ENCODE results near the gene DEAF1. TPM values are rescaled to one million over a fixed set of nuclear protein-coding genes. Genes with fewer than 3 reads are reported as not detected.

Gene DEAF1
- total and polyA plus RNA-seq, 9 of the 15 experiments (the other 6 are each of a cell fraction or from before 2014, with no cell fraction given), result 2.0 to 69.1 (median 26.8) TPM

- TF ChIP-seq, protein P1, sequence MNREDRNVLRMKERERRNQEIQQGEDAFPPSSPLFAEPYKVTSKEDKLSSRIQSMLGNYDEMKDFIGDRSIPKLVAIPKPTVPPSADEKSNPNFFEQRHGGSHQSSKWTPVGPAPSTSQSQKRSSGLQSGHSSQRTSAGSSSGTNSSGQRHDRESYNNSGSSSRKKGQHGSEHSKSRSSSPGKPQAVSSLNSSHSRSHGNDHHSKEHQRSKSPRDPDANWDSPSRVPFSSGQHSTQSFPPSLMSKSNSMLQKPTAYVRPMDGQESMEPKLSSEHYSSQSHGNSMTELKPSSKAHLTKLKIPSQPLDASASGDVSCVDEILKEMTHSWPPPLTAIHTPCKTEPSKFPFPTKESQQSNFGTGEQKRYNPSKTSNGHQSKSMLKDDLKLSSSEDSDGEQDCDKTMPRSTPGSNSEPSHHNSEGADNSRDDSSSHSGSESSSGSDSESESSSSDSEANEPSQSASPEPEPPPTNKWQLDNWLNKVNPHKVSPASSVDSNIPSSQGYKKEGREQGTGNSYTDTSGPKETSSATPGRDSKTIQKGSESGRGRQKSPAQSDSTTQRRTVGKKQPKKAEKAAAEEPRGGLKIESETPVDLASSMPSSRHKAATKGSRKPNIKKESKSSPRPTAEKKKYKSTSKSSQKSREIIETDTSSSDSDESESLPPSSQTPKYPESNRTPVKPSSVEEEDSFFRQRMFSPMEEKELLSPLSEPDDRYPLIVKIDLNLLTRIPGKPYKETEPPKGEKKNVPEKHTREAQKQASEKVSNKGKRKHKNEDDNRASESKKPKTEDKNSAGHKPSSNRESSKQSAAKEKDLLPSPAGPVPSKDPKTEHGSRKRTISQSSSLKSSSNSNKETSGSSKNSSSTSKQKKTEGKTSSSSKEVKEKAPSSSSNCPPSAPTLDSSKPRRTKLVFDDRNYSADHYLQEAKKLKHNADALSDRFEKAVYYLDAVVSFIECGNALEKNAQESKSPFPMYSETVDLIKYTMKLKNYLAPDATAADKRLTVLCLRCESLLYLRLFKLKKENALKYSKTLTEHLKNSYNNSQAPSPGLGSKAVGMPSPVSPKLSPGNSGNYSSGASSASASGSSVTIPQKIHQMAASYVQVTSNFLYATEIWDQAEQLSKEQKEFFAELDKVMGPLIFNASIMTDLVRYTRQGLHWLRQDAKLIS (CRISPR knock-in tag; IDR thresholded peaks at IDR 0.05), result no peak
- TF ChIP-seq, protein P2, sequence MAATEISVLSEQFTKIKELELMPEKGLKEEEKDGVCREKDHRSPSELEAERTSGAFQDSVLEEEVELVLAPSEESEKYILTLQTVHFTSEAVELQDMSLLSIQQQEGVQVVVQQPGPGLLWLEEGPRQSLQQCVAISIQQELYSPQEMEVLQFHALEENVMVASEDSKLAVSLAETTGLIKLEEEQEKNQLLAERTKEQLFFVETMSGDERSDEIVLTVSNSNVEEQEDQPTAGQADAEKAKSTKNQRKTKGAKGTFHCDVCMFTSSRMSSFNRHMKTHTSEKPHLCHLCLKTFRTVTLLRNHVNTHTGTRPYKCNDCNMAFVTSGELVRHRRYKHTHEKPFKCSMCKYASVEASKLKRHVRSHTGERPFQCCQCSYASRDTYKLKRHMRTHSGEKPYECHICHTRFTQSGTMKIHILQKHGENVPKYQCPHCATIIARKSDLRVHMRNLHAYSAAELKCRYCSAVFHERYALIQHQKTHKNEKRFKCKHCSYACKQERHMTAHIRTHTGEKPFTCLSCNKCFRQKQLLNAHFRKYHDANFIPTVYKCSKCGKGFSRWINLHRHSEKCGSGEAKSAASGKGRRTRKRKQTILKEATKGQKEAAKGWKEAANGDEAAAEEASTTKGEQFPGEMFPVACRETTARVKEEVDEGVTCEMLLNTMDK (IDR thresholded peaks at IDR 0.05; ENCODE audit: borderline replicate concordance, insufficient read depth, low read depth, low read length, poor library complexity, severe bottlenecking), result no peak
- TF ChIP-seq, protein P3, sequence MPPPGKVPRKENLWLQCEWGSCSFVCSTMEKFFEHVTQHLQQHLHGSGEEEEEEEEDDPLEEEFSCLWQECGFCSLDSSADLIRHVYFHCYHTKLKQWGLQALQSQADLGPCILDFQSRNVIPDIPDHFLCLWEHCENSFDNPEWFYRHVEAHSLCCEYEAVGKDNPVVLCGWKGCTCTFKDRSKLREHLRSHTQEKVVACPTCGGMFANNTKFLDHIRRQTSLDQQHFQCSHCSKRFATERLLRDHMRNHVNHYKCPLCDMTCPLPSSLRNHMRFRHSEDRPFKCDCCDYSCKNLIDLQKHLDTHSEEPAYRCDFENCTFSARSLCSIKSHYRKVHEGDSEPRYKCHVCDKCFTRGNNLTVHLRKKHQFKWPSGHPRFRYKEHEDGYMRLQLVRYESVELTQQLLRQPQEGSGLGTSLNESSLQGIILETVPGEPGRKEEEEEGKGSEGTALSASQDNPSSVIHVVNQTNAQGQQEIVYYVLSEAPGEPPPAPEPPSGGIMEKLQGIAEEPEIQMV (tag; conservative IDR thresholded peaks at IDR 0.05; ENCODE audit: low read depth), result no peak
- TF ChIP-seq, protein P4, sequence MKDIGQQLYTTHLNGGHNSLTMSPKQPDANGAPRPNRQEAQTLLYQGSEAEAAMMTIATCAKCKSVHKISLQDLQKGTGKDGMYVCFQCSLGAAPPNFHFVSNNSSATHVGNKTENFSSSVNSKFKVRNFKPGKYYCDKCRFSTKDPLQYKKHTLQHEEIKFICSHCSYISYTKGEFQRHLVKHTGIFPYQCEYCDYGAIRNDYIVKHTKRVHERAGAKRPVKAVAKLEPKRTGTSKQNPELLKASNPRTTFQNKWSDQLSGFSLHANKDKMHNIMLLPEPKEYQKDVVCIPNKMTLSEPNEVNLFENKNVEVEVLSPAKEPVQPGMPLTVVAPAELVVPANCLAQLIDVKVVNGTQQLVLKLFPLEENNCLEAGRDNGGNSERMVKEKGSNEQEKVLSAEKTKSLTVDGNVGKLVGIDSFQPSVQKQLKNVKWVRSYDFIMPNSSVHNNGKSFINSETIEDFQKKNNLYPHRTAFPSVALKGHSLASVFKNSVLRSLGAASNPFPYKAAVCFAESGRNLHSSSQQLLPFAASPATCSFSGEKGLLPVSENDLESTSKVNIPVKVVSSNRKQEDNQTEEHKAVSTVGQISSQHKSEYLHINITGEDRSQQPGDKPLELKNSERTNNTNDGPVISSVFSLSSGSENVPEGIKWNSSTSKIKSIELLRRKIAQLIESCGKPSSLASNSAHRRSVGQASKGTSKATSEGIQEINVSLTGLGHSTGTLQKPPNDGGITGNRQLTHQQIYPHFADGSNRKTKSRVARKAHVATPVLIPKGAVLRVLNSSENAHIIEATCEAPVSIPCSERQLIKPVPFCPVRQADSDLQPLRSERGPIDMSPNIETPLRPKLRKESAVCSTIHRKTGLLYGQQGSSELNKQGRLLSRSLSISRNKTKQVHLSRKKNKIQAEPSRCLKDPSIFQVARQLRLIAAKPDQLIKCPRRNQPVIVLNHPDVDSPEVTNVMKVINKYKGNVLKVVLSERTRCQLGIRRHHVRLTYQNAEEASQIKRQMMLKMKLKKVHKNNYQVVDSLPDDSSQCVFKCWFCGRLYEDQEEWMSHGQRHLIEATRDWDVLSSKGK (CRISPR knock-in tag; IDR thresholded peaks at IDR 0.05), result no peak
- TF ChIP-seq RBFOX2 (IDR thresholded peaks at IDR 0.05; ENCODE audit: low read depth, low read length) (peak; percentile 67), HMG20A (CRISPR knock-in tag; conservative IDR thresholded peaks at IDR 0.05) (no peak), ZNF41 (CRISPR knock-in tag; conservative IDR thresholded peaks at IDR 0.05) (no peak), TGIF2 (CRISPR knock-in tag; IDR thresholded peaks at IDR 0.05) (no peak), NCOA6 (IDR thresholded peaks at IDR 0.05) (peak; percentile 82), CBX2 (IDR thresholded peaks at IDR 0.05; ENCODE audit: insufficient read depth, low read length, poor library complexity, severe bottlenecking) (no peak), ZNF146 (CRISPR knock-in tag; IDR thresholded peaks at IDR 0.05; ENCODE audit: unreplicated experiment) (no peak), NCOA4 (IDR thresholded peaks at IDR 0.05; ENCODE audit: partially characterized antibody) (no peak), CREB5 (CRISPR knock-in tag; IDR thresholded peaks at IDR 0.05) (no peak)
Observed at GRCh38 chr11:726278-727220, 31.5 kb upstream of the DEAF1 start (continued).
